GM15510 (cell line): Measurements from ENCODE around the gene POLR3H.

Experiments
- POLR2A ChIP-seq: IDR thresholded peaks from 3 replicates; pipeline ENCODE4 v1.6.1; 2011; ENCODE audit warnings: borderline replicate concordance; ENCODE audit not compliant: insufficient read length; ENCODE audit errors: extremely low read depth

The POLR3H gene

DNA sequence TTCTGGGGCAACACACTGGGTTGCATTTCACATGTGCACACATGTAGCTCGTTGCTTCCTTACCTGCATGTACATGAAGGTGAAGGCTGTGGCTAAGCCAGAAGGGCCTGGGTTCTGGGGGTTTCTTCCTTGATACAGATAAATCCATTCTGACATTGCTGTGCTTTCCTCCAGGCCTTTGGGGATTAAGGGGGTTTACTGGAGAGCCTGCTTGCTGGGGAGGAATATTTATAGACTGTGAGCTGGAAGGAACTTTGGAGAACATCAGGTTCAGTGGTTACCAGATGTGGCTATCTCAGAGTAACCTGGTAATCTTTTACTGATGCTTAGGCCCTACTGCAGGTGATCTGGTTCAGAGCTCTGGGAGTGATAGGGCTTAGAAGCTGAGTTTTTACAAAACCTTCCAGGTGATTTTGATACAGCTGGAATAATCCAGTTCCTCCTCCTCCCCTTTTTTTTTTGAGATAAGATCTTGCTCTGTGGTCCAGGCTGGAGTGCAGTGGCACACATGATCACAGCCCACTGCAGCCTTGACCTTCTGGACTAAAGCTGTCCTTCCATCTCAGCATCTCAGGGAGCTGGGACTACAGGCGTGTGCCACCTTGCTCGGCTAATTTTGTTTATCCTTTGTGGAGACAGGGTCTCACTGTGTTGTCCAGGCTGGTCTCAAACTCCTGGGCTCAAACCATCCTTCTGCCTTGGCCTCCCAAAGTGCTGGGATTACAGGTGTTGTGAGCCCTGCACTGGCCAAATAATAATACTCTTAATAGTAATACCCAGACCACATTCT lies 55.5 kb downstream of the POLR3H start:
- TF ChIP-seq POLR2A = no peak

- TF ChIP-seq POLR2A = no peak
Measured at GRCh38 chr22:41488076-41488475, 56.2 kb downstream of the POLR3H start.

GRCh38 chr22:41487037-41487935 lies 57.0 kb downstream of the POLR3H start:
- no peak for TF ChIP-seq POLR2A

- no peak for TF ChIP-seq POLR2A
Measured at GRCh38 chr22:41485033-41485432, 59.2 kb downstream of the POLR3H start.

DNA sequence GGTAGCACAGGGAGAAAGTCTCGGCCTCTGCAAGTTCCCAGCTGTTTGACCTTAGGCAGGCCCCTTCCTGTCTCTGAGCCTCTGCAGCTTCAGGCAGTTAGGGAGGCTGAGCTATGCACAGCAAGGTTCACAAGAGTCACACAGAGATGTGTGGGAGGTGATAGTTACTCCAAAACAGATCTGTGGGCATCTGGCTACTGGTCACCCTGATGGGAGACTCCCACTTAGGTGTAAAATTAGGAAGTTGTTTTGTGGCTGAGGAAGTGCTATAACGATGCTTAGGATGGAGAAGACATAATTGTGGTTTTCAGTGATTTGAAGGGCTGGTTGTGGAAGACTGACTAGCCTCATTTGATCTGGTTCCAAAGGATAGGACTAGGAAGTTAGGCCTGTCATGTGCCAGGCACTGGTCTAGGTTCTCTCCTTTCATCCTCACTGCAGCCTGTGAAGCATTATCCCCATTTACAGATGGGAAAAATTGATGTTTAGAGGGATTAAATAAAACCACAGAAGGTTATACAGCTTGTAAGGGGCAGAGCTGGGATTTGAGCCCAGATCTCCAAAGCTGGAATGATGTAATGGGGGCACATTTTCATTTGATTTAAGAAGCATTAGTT lies 61.8 kb downstream of the POLR3H start:
- TF ChIP-seq POLR2A = no peak

DNA sequence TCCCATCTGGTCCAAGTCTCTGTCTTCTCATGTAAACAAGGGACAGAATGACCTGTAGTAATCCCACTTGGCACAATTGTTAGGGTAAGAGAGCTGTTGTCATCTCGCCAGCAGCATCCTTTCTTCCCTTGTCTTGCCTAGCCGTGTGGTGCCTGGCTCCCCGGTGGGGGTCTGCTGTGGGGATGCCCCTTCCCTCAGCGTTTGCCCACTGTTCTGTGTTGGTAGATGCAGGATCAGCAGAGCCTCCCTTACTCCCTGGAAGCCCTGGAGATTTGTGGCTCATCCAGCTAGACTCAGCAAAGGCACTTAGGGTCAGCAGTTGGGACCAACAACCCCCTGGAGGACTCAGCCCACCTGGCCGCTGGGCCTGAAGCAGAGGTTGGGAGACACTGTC lies 62.3 kb downstream of the POLR3H start:
- TF ChIP-seq POLR2A = no peak

- no peak for TF ChIP-seq POLR2A
Measured at GRCh38 chr22:41481131-41481830, 63.0 kb downstream of the POLR3H start.

DNA sequence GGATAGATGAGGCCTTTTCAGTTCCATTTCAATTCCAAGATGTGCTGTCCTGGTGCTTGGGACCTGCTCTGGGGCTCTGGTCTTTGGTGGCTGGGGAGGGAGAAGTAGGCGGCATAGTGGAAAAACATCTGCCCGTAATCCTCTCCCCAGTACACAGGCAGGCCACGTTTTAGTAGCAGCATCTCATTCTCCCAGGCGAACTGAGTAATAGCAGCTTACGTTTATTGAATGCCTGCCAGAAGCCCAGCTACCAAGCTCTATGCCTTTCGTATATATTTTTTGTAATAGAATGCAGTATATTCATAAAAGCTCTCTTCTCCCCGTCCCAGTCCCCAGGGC lies 63.9 kb downstream of the POLR3H start:
- no peak for TF ChIP-seq POLR2A

- no peak for TF ChIP-seq POLR2A
Measured at GRCh38 chr22:41479671-41480396, 64.4 kb downstream of the POLR3H start.

DNA sequence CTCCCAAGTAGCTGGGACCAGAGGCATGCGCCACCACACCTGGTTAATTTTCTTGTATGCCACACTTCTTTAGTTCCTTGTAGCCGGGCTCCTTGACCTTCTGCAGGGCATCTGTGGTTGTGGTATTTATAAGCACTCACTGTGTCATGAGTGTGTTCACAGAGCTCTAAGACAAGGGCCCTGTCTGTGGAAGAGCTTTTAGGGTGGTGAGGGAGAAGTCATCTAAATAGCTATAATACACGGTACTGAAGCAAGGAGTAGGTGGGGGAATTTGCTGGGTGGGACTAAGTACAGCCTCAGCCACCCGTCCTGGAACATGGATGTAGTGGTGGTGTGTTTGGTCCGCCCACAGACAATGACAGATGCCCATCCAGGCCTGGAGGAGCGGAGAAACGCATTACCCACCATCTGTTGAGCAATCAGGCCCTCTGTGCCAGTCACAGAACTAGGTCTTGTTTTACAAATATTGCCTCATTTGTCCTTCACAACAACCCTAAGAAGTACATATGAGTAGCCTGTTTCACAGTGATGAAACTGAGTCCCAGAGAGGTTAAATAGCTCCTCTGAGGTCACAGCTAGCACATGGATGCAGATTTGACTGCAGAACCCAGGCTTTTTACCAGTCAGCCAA lies 65.3 kb downstream of the POLR3H start:
- no peak for TF ChIP-seq POLR2A

- TF ChIP-seq POLR2A = no peak
Measured at GRCh38 chr22:41478473-41478872, 65.8 kb downstream of the POLR3H start.
